DMS153 treated with DMSO at 0.1 percent for 48 hours (cell line): ENCODE data around the gene CHRNA4.

Experiments used
- DNase-seq: peaks from one replicate; lab custom pipeline; 2025; ENCODE audit not compliant: unreplicated experiment; lab: John Stamatoyannopoulos, UW

Gene CHRNA4

DNA sequence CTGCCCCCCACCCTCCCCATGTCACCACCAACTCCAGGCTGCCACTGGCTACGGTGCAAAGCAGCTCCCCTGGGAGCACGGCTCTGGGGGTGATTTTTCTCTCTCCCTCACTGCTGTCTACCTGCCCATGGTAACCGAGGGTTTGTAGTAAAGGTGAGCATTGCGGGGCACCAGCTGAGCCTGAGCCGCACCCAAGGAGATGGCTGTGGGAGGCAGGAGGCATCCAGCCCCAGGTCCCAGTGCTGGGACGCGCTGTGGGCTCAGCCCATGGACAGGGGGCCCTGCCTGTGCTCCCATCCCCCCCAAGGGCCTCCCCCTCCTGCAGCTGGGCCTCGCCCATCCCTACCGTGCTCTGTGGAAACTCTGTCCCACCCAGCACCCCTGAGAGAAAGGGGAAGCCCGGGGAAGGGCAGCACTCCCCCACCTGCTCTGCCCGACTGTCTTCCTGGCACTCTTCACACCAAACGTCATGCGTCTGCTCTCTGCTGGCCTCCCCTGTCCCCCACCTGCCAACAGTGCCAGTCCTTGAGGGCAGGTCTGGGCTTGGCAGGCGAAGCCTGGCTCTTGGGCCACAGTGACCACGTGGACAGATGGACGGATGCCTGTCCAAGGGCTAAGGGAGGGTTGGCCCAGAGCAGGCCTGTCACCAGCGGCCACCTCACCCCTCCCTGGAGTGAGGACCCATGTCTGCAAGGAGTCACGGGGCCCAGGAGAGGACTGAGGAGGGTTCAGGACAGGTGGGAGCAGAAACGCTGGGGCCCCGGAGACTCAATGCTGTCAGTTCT, 3.8 kb upstream of the CHRNA4 start:
- no peak for DNase-seq

DNA sequence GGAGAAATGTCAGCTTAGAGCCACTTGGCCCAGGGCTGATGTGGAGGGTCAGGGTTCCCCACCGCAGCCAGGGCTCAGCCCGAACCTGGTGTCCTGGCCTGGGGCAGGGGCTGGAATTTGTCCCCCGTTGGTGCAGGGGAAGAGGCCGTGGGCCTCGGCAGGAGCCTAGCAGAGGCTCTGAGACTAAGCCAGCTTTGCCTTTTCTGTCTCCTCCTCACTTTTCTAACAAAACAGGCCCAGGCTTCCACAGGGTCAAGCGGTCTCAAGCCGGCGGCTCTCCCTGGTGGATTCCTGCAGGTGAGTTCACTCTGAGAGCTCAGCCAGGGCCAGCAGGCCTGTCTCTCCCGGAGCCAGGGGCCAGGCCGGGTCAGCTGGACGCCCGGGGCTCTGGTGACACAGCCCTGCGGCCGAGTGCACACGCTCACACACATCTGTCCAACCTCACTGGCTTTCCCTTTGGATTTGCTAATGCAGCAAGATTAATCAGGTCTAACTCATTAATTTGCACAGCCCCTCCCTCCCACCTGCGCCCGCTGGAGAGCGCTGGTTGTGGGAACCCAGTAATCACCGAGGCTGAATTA, 2.9 kb upstream of the CHRNA4 start:
- no peak for DNase-seq

- DNase-seq = no peak
Observed at GRCh38 chr20:63363013-63363957, 2.1 kb upstream of the CHRNA4 start.

- DNase-seq = no peak
Observed at GRCh38 chr20:63362436-63363009, 1.4 kb upstream of the CHRNA4 start.

GRCh38 chr20:63361519-63362435, 628 bp upstream of the CHRNA4 start:
- DNase-seq = no peak

- DNase-seq = no peak
Observed at GRCh38 chr20:63359937-63360849, 956 bp downstream of the CHRNA4 start.

DNA sequence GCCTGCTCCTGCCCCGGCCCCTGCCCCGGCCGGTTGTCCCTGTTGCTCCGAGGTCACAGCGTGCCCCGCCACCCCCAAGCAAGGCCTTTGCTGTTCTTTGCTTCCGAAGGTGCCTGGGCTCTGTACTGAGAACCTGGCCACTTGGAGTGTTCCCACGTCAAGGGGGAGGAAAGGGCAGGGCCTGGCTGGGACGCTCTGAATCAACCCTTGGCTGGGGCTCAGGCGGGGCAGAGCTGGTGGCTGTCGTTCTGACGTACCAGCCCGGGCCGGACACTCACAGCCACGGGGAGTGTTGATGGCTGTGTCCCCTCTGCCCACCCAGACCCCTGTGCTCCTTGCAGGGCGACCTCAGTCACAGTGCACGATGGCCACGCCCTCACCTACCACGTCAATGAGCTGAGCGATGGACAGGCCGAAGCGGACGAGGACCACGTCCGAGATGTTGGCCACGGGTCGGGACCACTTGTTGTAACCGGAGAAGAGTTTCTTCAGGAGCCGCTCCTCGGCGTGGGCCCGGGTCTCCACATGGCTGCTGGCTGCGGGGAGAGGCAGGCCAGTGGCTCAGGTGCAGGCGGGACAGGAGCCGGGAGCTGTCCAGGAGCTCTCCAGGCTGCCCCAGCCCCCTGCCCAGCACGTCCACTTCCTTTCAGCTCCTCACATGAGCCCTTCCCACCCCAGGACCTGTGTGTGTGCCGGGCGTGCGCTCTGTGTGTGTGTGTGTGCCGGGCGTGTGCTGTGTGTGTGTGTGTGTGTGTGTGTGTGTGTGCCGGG, 1.8 kb downstream of the CHRNA4 start:
- DNase-seq = no peak

DNA sequence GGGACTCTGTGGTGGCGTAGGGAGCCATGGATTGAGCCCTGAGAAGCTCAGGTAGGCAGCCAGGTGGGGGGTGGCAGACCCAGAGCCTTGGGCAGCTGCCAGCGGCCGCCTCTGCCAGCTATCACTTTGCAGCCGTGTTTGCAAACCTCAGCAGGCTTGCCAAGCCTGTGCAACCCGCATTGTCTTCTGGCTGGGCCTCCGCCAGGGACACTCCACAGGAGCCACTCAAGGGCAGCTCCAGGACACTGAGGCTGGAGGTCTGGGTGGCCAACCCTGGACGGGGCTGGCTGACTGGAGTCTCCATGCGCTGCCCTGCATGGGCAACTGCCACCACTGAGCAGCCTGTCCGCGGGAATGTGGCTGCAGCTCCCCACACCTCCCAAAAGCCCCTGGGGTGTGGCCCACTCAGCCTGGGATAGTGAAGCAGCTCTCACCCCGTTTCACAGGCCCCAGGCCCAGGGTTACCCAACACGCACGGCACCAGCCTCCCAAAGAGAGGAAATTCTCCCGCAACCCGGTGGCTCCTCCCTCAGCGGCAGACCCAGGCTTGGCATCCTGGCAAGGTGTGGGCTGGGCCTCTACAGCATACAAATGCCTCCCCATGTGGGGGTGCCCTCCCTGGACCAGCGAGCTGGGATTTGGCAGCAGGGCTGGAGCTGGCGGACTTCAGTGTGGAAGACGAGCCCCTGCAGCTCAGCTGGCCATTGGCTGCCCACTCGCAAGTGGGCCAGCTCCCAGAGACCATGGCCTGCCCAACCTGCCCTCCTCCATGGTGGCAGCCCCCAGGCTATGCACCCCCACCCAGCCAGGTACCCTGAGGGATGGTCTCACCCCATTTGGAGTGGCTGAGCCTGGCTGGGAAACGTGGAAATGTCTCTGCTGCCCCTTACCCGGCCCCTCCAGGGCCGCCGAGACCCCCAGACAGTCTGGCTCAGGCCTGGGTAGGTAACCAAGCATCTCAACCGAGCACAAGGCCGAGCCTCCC, 2.9 kb downstream of the CHRNA4 start:
- DNase-seq = peak; percentile 65

GRCh38 chr20:63356931-63357879, 3.9 kb downstream of the CHRNA4 start:
- no peak for DNase-seq

DNA sequence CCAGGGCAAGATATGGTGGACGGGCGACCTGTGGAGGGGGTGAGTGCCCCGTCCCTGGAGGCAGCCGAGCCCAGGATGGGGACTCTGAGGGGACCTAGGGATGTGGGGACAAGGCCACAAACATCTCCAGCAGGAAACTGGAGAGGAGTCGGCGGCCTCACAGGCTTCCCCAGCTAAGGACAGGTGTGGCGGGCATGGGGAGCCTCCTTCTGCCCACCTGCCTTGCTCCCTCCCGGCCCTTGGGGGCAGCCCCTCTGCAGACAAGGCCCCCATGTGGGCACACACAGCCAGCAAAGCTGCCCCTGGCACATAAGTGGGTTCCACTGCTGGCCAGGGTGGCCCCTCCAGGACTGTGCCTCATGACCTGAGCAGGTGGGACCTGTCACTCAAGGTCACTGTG, 4.6 kb downstream of the CHRNA4 start:
- no peak for DNase-seq

DNA sequence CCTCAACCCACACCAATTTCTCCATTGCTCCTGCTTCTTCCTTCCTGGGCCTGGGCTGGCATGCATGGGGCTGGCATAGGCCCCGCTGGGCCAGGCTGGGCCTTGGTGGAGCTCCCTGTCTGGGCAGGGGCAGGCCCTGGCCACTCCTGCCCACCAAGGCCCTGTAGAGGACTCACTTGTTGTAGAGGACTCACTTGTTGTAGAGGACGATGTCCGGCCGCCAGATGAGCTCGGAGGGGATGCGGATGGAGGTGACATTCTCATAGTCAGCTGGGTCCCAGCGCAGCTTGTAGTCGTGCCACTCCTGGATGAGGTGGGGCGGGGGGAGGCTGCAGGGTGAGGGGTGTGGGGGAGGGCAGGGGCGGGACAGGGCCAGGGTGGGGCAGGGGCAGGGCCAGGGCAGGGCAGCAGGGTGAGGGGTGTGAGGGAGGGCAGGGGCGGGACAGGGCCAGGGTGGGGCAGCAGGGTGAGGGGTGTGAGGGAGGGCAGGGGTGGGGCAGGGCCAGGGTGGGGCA, 5.3 kb downstream of the CHRNA4 start:
- no peak for DNase-seq

GRCh38 chr20:63354636-63355350, 6.4 kb downstream of the CHRNA4 start:
- no peak for DNase-seq

GRCh38 chr20:63352811-63353221, 8.3 kb downstream of the CHRNA4 start:
- DNase-seq = no peak

GRCh38 chr20:63351811-63352591, 9.1 kb downstream of the CHRNA4 start:
- DNase-seq = no peak

DNA sequence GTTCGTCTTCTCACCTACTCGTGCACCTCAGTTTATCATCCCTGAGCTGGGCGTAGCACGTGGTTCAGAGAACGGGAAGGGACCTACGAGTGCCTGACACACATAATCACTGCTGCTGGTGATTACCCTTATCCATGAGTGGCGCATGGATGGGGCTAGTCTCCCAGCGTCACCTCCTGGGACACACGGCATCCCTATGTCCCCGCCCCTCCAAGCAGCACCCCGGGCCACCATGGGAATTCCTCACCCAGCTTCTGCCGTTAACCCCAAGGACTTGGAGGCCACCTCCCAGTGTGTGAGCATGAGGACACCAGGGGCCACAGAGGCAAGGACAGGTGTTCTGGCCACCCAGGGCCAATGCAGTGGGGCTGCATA, 9.8 kb downstream of the CHRNA4 start:
- no peak for DNase-seq
